ENCODE results near the gene COL15A1. TPM values are rescaled to one million over a fixed set of nuclear protein-coding genes. Genes with fewer than 3 reads are reported as not detected.
"Not testable (repeated sequence)": the region's sequence is repeated elsewhere in the genome, so short reads cannot be mapped to it uniquely, and the experiment has no call there.

The COL15A1 gene
- total RNA-seq, 4 donors from 2014 or later: 20.7 to 98.5 (median 55.0) TPM

DNA sequence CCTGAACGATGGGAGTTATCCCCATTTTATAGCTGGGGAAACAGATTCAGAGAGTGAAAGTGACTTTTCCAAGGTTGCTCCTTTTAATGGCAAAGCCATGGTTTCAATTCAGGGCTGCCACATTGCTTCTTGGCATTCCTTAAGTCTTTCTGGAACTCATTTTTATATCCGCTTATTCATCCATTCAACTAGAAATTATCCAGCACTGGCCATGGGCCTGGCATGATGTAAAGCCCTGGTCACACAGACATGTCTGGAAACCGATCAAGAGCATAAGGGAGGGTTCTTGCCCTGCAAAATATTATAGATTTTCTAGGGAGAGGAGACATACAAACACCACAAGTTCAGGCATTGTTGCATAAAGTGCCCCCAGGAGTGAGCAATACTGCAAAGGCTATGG lies 43.0 kb upstream of the COL15A1 start:
- TF ChIP-seq CTCF (IDR thresholded peaks at IDR 0.05): no peak
- ATAC-seq (ENCODE audit: low FRiP score) (no peak), DNase-seq (ENCODE audit: low spot score) (no peak)

DNA sequence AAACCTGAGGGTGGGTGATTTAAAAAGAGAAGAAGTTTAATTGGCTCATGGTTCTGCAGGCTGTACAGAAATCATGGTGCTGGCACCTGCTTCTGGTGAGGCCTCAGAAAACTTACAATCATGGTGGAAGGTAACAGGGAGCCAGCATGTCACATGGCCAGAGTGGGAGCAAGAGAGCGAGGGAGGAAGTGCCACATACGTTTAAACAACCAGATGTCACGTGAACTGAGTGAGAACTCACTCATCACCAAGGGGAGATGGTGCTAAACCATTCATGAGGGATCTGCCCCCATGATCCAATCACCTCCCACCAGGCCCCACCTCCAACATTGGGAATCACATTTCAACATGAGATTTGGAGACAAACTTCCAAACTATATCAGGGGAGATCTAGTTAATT lies 41.9 kb upstream of the COL15A1 start:
- DNase-seq (ENCODE audit: low spot score); ATAC-seq (ENCODE audit: low FRiP score): not testable (repeated sequence)

DNA sequence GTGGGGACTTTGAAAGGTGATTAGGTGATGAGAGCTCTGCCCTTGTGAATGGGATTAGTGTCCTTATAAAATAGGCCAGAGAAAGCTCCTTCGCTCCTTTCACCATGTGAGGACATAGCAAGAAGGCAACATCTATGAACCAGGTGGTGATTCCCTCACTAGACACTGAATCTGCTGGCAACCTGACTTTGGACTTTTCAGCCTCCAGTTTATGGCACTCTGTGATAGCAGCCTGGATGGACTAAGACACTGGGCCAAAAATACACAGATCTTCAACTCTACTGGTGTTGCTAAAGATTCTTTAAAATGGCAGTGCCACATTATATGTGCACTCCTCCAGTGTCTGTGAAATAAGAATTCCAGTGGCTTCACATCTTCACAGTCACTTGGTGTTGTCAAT lies 41.2 kb upstream of the COL15A1 start:
- DNase-seq (ENCODE audit: low spot score): no peak
- no peak for ATAC-seq (ENCODE audit: low FRiP score)
- TF ChIP-seq CTCF (IDR thresholded peaks at IDR 0.05): no peak

GRCh38 chr9:98902925-98903324 lies 40.8 kb upstream of the COL15A1 start:
- no peak for TF ChIP-seq CTCF (IDR thresholded peaks at IDR 0.05)
- DNase-seq (ENCODE audit: low spot score) (no peak), ATAC-seq (ENCODE audit: low FRiP score) (no peak)

GRCh38 chr9:98903961-98904411 lies 39.7 kb upstream of the COL15A1 start:
- no peak for TF ChIP-seq CTCF (IDR thresholded peaks at IDR 0.05)
- ATAC-seq (ENCODE audit: low FRiP score) (no peak), DNase-seq (ENCODE audit: low spot score) (no peak)

- no peak for TF ChIP-seq CTCF (IDR thresholded peaks at IDR 0.05)
Observed at GRCh38 chr9:98905015-98905414, 38.7 kb upstream of the COL15A1 start.

GRCh38 chr9:98906273-98907040 lies 37.2 kb upstream of the COL15A1 start:
- ATAC-seq (ENCODE audit: low FRiP score) (no peak), DNase-seq (ENCODE audit: low spot score) (no peak)
- no peak for TF ChIP-seq CTCF (IDR thresholded peaks at IDR 0.05)

More at GRCh38 chr9:98905015-98905414, 38.7 kb upstream of the COL15A1 start:
- ATAC-seq (ENCODE audit: low FRiP score): no peak
- no peak for DNase-seq (ENCODE audit: low spot score)
